ENCODE results near the gene TMEM59L.

DNA sequence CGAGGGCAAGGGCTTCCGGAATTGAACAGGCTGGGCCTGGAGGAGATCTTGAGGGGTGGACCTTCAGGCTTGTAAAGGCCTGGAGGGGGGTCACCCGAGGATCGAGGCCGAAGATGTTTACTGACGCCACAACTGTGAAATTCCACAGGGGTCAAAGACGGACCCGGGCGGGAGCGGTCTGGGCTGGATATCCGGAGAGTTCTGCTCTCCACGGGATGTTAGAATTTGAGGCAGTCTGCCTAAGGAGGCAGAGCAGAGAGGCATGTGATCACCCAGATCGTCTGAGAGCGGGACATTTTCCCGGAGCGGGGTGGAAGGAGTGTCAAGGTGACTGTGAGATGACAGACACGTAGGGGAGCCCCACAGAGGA, 37.3 kb downstream of the TMEM59L start:
- no peak for TF ChIP-seq CTCF (conservative IDR thresholded peaks at IDR 0.05; ENCODE audit: low read depth, low read length)
- TF ChIP-seq RCOR1 (IDR thresholded peaks at IDR 0.05; ENCODE audit: insufficient replicate concordance, low read length): no peak
- no peak for TF ChIP-seq POLR2A (IDR thresholded peaks at IDR 0.05; ENCODE audit: low read depth, low read length)
- TF ChIP-seq FOS (IDR thresholded peaks at IDR 0.05; ENCODE audit: low read depth, low read length): no peak
- TF ChIP-seq USF2 (IDR thresholded peaks at IDR 0.05; ENCODE audit: low read depth, low read length): peak; percentile 21; the same call in 1 of the 2 replicates
- TF ChIP-seq CEBPB (IDR thresholded peaks at IDR 0.05; ENCODE audit: low read depth, low read length): no peak
- TF ChIP-seq MAZ (IDR thresholded peaks at IDR 0.05; ENCODE audit: borderline replicate concordance, low read depth, low read length): no peak
- TF ChIP-seq MXI1 (IDR thresholded peaks at IDR 0.05; ENCODE audit: borderline replicate concordance, low read depth, low read length): no peak
- no peak for TF ChIP-seq SMC3 (IDR thresholded peaks at IDR 0.05; ENCODE audit: low read depth, low read length)
- TF ChIP-seq RFX5 (IDR thresholded peaks at IDR 0.05; ENCODE audit: low read depth, low read length): no peak

Measured in IMR-90 (cell line).